GM12891 (cell line): ENCODE measurements around the gene ARHGAP21.

Experiments used
- PAX5 ChIP-seq: IDR thresholded peaks from 2 replicates; pipeline ENCODE4 v1.6.1; 2011; ENCODE audit warnings: low read length, moderate library complexity, mild to moderate bottlenecking; ENCODE audit not compliant: insufficient read depth, severe bottlenecking
- POLR2A ChIP-seq: IDR thresholded peaks from 2 replicates; pipeline ENCODE4 v1.6.1; 2011; ENCODE audit warnings: low read depth, low read length, control low read depth
- POLR2AphosphoS5 ChIP-seq: IDR thresholded peaks from 2 replicates; pipeline ENCODE4 v1.6.1; 2011; ENCODE audit warnings: low read depth, low read length, control low read depth
- SPI1 ChIP-seq: IDR thresholded peaks from 2 replicates; pipeline ENCODE4 v1.6.1; 2011; ENCODE audit warnings: low read depth, low read length, control low read depth
- TAF1 ChIP-seq: IDR thresholded peaks from 2 replicates; pipeline ENCODE4 v1.6.1; 2011; ENCODE audit warnings: low read depth, low read length, control low read depth

GRCh38 chr10:24606021-24606420 lies 117.7 kb downstream of the ARHGAP21 start:
- TF ChIP-seq TAF1, result no peak
- TF ChIP-seq POLR2A, result no peak
- no peak for TF ChIP-seq POLR2AphosphoS5
- no peak for TF ChIP-seq PAX5
- TF ChIP-seq SPI1, result no peak
